Bronchial epithelial cell (primary cell): ENCODE results near the gene SIRT7. TPM values are rescaled to one million over a fixed set of nuclear protein-coding genes. Genes with fewer than 3 reads are reported as not detected.

Experiments
- DNase-seq: peaks from one replicate; pipeline ENCODE4 v3.0.0-alpha.2; 2010; ENCODE audit warnings: low read depth
- FAIRE-seq: peaks from 2 replicates; lab custom pipeline; 2011; peaks lifted over from hg19 to GRCh38; lab: Jason Lieb, UNC
- H3K27me3 ChIP-seq: 2 replicates; pipeline ENCODE4 v1.5.1; 2011; ENCODE audit warnings: low read length; ENCODE audit not compliant: control insufficient read depth, insufficient read depth
- H3K36me3 ChIP-seq: 2 replicates; pipeline ENCODE4 v1.5.1; 2011; ENCODE audit warnings: low read length; ENCODE audit not compliant: control insufficient read depth, insufficient read depth
- H3K4me3 ChIP-seq: 2 replicates; pipeline ENCODE4 v1.5.1; 2011; ENCODE audit warnings: mild to moderate bottlenecking, low read depth, low read length, control low read depth
- CTCF ChIP-seq: IDR thresholded peaks from 2 replicates; pipeline ENCODE4 v1.5.1; 2011; ENCODE audit warnings: mild to moderate bottlenecking, moderate library complexity, low read length, control low read depth, inconsistent platforms; ENCODE audit not compliant: insufficient read depth, severe bottlenecking
- total RNA-seq: library from RNA; depleted of rRNA; stranded (reverse); fragments of >200 nt; gene quantifications from 2 replicates; pipeline ENCODE4 v1.2.1, GENCODE V29; 2014

The SIRT7 gene
- total RNA-seq, 1 donor from 2014 or later, result 48.4 TPM

DNA sequence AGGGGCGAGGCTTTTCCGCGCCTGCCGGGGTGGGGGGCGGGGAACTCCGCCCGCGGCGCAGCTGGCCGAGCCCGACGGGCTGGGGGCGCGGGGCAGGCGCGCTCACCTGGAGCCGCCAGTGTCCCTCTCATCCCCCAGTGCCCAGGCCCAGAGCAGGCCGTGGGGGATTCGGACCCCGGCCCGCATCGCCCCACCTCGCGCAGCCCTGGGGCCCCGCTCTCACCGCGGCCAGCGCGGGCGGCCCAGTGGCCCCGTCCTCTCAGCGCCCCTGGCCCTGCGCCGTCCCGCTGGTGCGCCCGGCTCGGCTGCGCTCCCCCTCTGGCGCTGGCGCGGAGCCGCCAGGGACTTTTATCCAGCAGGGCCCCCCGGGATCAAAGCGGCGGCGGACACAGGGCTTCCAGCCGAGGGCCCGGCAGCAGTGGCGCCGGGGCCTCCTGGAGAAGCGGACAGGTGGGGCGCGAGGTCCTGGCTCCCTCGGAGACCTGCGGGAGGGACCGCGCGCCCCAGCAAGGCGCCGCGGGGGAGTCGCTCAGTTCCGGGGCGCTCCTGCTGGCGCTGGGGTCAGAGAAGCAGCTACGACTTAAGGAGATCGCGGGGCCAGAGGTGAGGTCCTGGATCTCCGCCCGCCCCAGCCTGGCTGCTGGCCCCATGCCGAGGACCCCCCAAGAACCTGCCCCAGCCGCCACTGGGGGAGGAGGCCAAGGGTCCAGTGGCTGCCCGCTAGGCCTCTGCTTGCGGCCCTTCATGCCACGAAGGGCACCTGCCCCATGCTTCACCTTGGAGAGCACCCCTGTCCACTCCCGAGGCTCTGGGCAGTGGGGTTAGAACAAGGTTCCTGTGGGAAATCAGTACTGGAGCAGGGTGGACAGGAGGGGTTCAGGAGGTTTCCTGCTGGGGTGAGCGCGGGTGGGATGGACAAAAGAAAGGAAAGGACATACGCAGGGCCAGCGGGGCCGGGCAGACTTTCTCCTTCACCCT, 43.8 kb upstream of the SIRT7 start:
- Histone ChIP-seq H3K36me3 (no peaks in the 10 kb centered on the region), H3K4me3 (no peak overlapping the region), H3K27me3 (peaks cover 42% of the 10 kb centered on the region)
- no peak for TF ChIP-seq CTCF
- DNase-seq (no peak), FAIRE-seq (no peak)

GRCh38 chr17:81961087-81961511, 43.1 kb upstream of the SIRT7 start, which contains the start of gene NOTUM:
TSS of gene NOTUM (minus strand) at chr17:81961187. CDS start at chr17:81960909, 278 bp downstream.
- peaks cover 42% of the 10 kb centered on the region for H3K27me3 ChIP-seq
- DNase-seq (no peak), FAIRE-seq (no peak)
- H3K4me3 ChIP-seq, result no peak within 1 kb of the TSS
- TF ChIP-seq CTCF, result no peak
- H3K36me3 ChIP-seq, result no peaks in the 10 kb centered on the region

DNA sequence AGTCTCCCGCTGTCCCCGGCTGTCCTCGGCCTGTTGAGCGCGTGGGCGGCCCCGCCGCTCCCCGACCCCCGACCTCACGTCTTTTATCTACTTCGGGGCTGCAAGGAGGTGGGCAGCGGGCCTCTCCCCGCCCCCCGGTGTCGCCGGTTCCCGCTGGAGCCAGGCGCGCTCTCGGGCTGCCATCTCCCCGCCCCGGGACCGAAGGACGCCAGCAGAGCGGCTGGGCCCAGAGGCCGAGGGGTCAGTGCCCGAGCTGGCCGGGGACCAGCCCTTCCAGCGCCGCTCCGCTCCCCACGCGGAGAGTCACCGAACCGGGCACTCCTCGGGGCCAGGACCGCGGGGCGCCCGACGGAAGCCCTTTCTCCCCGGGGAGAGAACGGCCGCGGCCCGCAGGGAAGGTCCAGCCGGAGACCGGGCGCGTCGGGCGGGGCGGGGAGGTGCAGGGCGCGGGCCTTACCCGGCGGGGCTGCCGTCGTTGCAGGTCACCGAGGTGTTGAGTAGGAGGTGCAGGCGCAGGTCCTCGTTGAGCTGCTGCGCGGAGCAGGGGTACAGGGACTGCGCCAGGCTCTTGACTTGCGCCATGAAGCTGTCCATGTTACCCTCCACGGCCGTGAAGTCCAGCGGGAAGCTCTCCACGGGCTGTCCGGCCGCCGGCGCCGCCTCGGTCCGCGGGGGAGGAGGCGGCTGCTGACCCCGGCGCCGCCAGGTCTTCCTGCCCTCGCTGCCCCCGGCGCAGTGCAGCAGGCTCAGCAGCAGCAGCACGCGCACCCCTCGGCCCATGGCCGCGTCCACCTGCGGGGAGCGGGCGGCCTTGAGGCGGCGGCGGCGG, 42.4 kb upstream of the SIRT7 start:
- DNase-seq (no peak), FAIRE-seq (no peak)
- no peak for TF ChIP-seq CTCF
- H3K36me3 ChIP-seq, result no peaks in the 10 kb centered on the region
- no peak overlapping the region for H3K4me3 ChIP-seq
- H3K27me3 ChIP-seq, result peaks cover 42% of the 10 kb centered on the region

DNA sequence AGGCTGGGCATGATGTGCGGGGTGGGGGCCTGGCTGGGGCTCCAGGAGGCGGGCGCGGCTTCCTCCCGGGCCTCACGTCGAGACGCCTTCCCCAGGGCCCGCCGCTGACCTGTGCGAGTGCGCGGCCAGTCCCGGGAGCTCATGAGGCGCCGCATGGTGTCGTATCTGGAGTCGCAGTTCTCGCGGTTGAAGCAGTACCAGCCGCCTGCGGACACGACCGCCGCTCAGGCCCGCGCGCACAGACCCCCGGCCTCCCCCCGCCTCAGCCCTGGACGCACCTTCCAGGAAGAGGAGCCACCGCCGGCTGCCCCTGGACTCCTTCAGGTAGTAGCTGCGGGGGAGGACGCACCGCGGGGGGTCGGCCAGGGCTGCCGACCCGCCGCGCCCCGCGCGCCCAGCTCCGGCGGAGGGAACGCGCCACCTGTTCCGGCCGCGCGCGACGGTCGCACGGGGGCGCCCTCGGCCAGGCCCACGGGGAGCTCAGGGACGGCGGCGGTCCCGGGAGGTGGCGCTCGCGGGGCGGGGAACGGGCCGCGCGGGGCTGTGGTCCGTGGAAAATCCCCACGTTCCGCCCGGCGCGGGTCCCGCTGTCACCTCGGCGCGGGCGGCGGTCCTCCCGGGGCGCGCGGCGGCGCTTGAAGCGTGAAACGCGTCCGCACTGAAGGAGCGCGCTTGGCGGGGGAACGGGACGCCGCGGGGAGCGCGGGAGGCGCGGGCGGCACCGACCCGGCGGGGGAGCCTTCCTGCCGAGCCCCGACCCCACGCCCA, 41.6 kb upstream of the SIRT7 start:
- H3K27me3 ChIP-seq, result peaks cover 41% of the 10 kb centered on the region
- no peak overlapping the region for H3K4me3 ChIP-seq
- H3K36me3 ChIP-seq, result no peaks in the 10 kb centered on the region
- TF ChIP-seq CTCF, result peak; percentile 71
- DNase-seq (no peak), FAIRE-seq (no peak)

DNA sequence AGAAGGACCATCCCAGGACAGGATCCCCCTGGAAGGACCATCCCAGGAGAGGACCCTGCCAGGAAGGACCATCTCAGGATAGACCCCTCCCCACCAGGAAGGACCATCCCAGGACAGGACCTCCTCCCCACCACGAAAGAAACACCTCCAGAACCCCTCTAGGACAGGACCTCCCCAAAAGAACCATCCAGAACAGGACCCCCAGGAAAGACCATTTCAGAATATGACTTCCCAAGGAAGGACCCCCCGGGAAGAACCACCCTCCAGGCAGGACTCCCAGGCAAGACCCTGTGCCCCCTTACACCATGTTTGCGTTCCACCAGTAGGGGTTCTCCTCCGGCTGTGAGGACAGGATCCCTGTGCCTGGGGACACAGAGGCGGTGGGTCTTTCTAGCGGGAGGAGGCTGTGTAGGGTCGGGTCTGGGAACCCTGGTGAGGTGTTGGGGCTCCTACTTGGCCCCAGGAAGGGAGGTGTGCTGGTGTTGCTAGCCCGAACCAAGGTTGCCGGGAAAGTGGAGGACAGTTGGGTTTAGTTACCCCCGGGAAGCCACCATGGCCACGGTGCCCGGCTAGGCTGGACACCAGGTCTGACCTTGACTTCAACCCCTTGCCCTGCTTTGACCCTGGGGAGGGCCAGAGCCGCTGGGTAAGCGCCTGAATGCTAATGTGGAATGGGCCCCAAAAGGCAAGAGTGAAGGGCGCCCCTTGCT, 40.8 kb upstream of the SIRT7 start:
- Histone ChIP-seq H3K27me3 (peaks cover 36% of the 10 kb centered on the region), H3K36me3 (no peaks in the 10 kb centered on the region), H3K4me3 (no peak overlapping the region)
- TF ChIP-seq CTCF, result no peak
- no peak for DNase-seq
- no peak for FAIRE-seq
